Activated gamma-delta T cell treated with anti-CD3 and anti-CD28 coated beads, Interleukin-2, amount 50 U/mL, for 16 hours (primary cell): ENCODE measurements around the gene RP2.

Experiments
- DNase-seq: peaks from one replicate; pipeline ENCODE4 v3.0.0-alpha.2; 2020; ENCODE audit warnings: low read depth

RP2 gene

GRCh38 chrX:46844913-46845312 lies 8.1 kb downstream of the RP2 start:
- DNase-seq: no peak

GRCh38 chrX:46849933-46850332 lies 13.1 kb downstream of the RP2 start:
- no peak for DNase-seq

GRCh38 chrX:46850771-46851170 lies 13.9 kb downstream of the RP2 start:
- no peak for DNase-seq

GRCh38 chrX:46856483-46856882 lies 19.6 kb downstream of the RP2 start:
- no peak for DNase-seq

- no peak for DNase-seq
These were observed 23.7 kb downstream of the RP2 start for GRCh38 chrX:46860557-46860956.

GRCh38 chrX:46863072-46863471 lies 26.2 kb downstream of the RP2 start:
- no peak for DNase-seq

- DNase-seq: no peak
These were observed 27.8 kb downstream of the RP2 start for GRCh38 chrX:46864606-46865005.

- no peak for DNase-seq
These were observed 28.4 kb downstream of the RP2 start for GRCh38 chrX:46865281-46865680.

GRCh38 chrX:46866726-46867125 lies 29.9 kb downstream of the RP2 start:
- no peak for DNase-seq

GRCh38 chrX:46873746-46874145 lies 36.9 kb downstream of the RP2 start:
- DNase-seq: no peak

GRCh38 chrX:46876901-46877300 lies 40.1 kb downstream of the RP2 start:
- DNase-seq: no peak

GRCh38 chrX:46882266-46882665 lies 45.4 kb downstream of the RP2 start:
- no peak for DNase-seq

GRCh38 chrX:46884799-46885198 lies 48.0 kb downstream of the RP2 start:
- DNase-seq: no peak

GRCh38 chrX:46898207-46898606 lies 61.4 kb downstream of the RP2 start:
- DNase-seq: no peak

GRCh38 chrX:46903458-46904242 lies 66.8 kb downstream of the RP2 start:
- peak; percentile 21 for DNase-seq

- no peak for DNase-seq
These were observed 67.8 kb downstream of the RP2 start for GRCh38 chrX:46904626-46905025.

- no peak for DNase-seq
These were observed 73.6 kb downstream of the RP2 start for GRCh38 chrX:46910415-46910814.

- DNase-seq: no peak
These were observed 75.3 kb downstream of the RP2 start, which contains the start of gene JADE3 for GRCh38 chrX:46912098-46912602. Gene JADE3, plus strand, starts transcription at chrX:46912421. Its CDS starts 72,474 bp downstream, at chrX:46984895.

GRCh38 chrX:46912603-46913491 lies 76.0 kb downstream of the RP2 start:
- DNase-seq: no peak

GRCh38 chrX:46913667-46914066 lies 76.8 kb downstream of the RP2 start:
- DNase-seq: no peak

GRCh38 chrX:46916273-46916672 lies 79.4 kb downstream of the RP2 start:
- DNase-seq: no peak

- no peak for DNase-seq
These were observed 80.8 kb downstream of the RP2 start for GRCh38 chrX:46917622-46918021.

- DNase-seq: no peak
These were observed 81.6 kb downstream of the RP2 start for GRCh38 chrX:46918434-46918833.
